OCI-LY1 (cell line): ENCODE measurements around the gene TTLL9.

Source experiments
- H2AFZ ChIP-seq: fragments of 200-600 bp; sonication (generic), shearing (Covaris generic); 2 replicates; pipeline ENCODE4 v1.6.0; 2014; ENCODE audit warnings: antibody characterized with exemption, mild to moderate bottlenecking, low read length
- H3F3A ChIP-seq: fragments of 200-600 bp; sonication (generic), shearing (Covaris generic); 2 replicates; pipeline ENCODE4 v1.6.0; 2014; ENCODE audit warnings: mild to moderate bottlenecking, antibody characterized with exemption, low read length, moderate library complexity; ENCODE audit not compliant: insufficient read depth
- H3K27ac ChIP-seq: fragments of 200-600 bp; sonication (generic); 2 replicates; pipeline ENCODE4 v1.5.1; 2014; ENCODE audit warnings: low read length, mixed run types, mild to moderate bottlenecking, low read depth; ENCODE audit not compliant: poor library complexity, severe bottlenecking
- H3K27me3 ChIP-seq: fragments of 200-600 bp; sonication (generic); 2 replicates; pipeline ENCODE4 v1.6.0; 2014; ENCODE audit warnings: antibody characterized with exemption, mild to moderate bottlenecking, low read length, moderate library complexity; ENCODE audit not compliant: insufficient read depth
- H3K36me3 ChIP-seq: fragments of 200-600 bp; sonication (generic); 2 replicates; pipeline ENCODE4 v1.6.1; 2014; ENCODE audit warnings: mild to moderate bottlenecking, antibody characterized with exemption, low read length, moderate library complexity, mixed read lengths; ENCODE audit not compliant: insufficient read depth
- H3K4me1 ChIP-seq: fragments of 200-600 bp; sonication (generic); 2 replicates; pipeline ENCODE4 v1.5.1; 2014; ENCODE audit warnings: mild to moderate bottlenecking, low read length, moderate library complexity; ENCODE audit not compliant: insufficient read depth, severe bottlenecking
- H3K4me2 ChIP-seq: fragments of 200-600 bp; sonication (generic), shearing (Covaris generic); 2 replicates; pipeline ENCODE4 v1.6.1; 2014; ENCODE audit warnings: low read length
- H3K4me3 ChIP-seq: fragments of 200-600 bp; sonication (generic); 2 replicates; pipeline ENCODE4 v1.5.1; 2014; ENCODE audit warnings: low read length, low read depth, mild to moderate bottlenecking, mixed read lengths; ENCODE audit not compliant: poor library complexity, severe bottlenecking
- H3K79me2 ChIP-seq: fragments of 200-600 bp; shearing (Covaris generic); 2 replicates; pipeline ENCODE4 v1.6.1; 2016; ENCODE audit warnings: mixed run types, low read length, mixed read lengths; ENCODE audit not compliant: insufficient read depth
- H3K9ac ChIP-seq: fragments of 200-600 bp; sonication (generic), shearing (Covaris generic); 2 replicates; pipeline ENCODE4 v1.6.1; 2014; ENCODE audit warnings: mild to moderate bottlenecking, low read length, mixed read lengths
- H3K9me2 ChIP-seq: fragments of 200-600 bp; sonication (generic), shearing (Covaris generic); 2 replicates; pipeline ENCODE4 v1.6.1; 2014; ENCODE audit warnings: low read depth, mild to moderate bottlenecking, low read length, mixed read lengths
- H3K9me3 ChIP-seq: fragments of 200-600 bp; shearing (Covaris generic); 2 replicates; pipeline ENCODE4 v1.6.1; 2014; ENCODE audit warnings: low read length, mixed read lengths
- H4K20me1 ChIP-seq: fragments of 200-600 bp; sonication (generic), shearing (Covaris generic); 2 replicates; pipeline ENCODE4 v1.6.0; 2016; ENCODE audit warnings: mild to moderate bottlenecking, low read length; ENCODE audit not compliant: insufficient read depth
- EZH2 ChIP-seq: fragments of 200-600 bp; sonication (generic), shearing (Covaris generic); IDR thresholded peaks from 2 replicates; pipeline ENCODE4 v1.8.0; 2017; ENCODE audit warnings: borderline replicate concordance, mixed run types, mild to moderate bottlenecking, antibody characterized with exemption, low read length, moderate library complexity, mixed read lengths
- TF ChIP-seq, protein P1 (sequence below): fragments of 200-600 bp; sonication (generic), shearing (Covaris generic); IDR thresholded peaks from 2 replicates; pipeline ENCODE4 v1.5.1; 2017; ENCODE audit warnings: mild to moderate bottlenecking, antibody characterized with exemption, low read length, moderate library complexity, mixed read lengths

The TTLL9 gene

DNA sequence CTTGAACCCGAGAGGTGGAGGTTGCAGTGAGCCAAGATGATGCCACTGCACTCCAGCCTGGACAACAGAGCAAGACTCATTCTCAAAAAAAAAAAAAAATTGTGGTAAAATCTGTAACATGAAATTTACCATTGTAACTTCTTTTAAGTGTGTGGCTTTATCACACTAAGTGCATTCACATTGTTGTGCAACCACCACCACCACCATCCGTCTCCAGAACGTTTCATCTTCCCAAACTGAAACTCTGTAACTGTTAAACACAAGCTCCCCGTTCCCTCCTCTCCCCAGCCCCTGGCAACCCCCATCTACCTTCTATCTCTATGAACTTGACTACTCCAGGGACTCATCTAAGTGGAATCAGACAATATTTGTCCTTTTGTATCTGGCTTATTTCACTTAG, 51.7 kb downstream of the TTLL9 start:
- Histone ChIP-seq H3K27me3 (no peaks in the 10 kb centered on the region), H3K4me2 (no peak overlapping the region), H3K36me3 (no peaks in the 10 kb centered on the region), H3K79me2 (no peaks in the 10 kb centered on the region), H3K9ac (no peak overlapping the region), H3F3A (no peaks in the 10 kb centered on the region), H3K9me3 (no peaks in the 10 kb centered on the region), H3K4me1 (no peaks in the 10 kb centered on the region), H3K27ac (no peak overlapping the region), H2AFZ (no peak overlapping the region), H3K4me3 (no peak overlapping the region), H4K20me1 (no peaks in the 10 kb centered on the region), H3K9me2 (no peaks in the 10 kb centered on the region)
- TF ChIP-seq EZH2, result no peak
- TF ChIP-seq, protein P1, sequence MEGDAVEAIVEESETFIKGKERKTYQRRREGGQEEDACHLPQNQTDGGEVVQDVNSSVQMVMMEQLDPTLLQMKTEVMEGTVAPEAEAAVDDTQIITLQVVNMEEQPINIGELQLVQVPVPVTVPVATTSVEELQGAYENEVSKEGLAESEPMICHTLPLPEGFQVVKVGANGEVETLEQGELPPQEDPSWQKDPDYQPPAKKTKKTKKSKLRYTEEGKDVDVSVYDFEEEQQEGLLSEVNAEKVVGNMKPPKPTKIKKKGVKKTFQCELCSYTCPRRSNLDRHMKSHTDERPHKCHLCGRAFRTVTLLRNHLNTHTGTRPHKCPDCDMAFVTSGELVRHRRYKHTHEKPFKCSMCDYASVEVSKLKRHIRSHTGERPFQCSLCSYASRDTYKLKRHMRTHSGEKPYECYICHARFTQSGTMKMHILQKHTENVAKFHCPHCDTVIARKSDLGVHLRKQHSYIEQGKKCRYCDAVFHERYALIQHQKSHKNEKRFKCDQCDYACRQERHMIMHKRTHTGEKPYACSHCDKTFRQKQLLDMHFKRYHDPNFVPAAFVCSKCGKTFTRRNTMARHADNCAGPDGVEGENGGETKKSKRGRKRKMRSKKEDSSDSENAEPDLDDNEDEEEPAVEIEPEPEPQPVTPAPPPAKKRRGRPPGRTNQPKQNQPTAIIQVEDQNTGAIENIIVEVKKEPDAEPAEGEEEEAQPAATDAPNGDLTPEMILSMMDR, result no peak

DNA sequence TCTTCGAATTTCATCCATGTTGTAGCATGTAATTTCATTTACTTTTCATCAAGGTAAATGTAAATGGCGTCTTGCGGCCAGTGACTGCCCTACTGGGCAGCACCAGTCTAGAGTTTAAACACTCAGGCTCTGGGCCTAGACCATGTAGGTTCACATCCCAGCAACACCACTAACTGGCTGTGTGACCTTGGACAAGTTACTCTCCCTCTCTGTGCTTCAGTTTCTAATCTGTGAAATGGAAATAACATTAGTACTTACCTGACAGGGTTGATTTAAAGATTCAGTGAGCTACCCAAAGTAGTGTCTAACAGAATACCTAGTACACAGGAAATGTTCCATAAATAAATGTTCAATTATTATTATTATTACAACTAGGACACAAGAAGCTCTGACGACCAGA, 52.2 kb downstream of the TTLL9 start:
- no peaks in the 10 kb centered on the region for H3K27me3 ChIP-seq
- no peaks in the 10 kb centered on the region for H3K9me3 ChIP-seq
- no peaks in the 10 kb centered on the region for H3K4me1 ChIP-seq
- no peak overlapping the region for H3K9ac ChIP-seq
- no peak overlapping the region for H2AFZ ChIP-seq
- no peak overlapping the region for H3K27ac ChIP-seq
- no peak overlapping the region for H3K4me3 ChIP-seq
- no peaks in the 10 kb centered on the region for H3K79me2 ChIP-seq
- no peaks in the 10 kb centered on the region for H4K20me1 ChIP-seq
- H3K36me3 ChIP-seq, result no peaks in the 10 kb centered on the region
- H3K9me2 ChIP-seq, result no peaks in the 10 kb centered on the region
- TF ChIP-seq, protein P1, result no peak
- no peak for TF ChIP-seq EZH2
- H3F3A ChIP-seq, result no peaks in the 10 kb centered on the region
- no peak overlapping the region for H3K4me2 ChIP-seq

DNA sequence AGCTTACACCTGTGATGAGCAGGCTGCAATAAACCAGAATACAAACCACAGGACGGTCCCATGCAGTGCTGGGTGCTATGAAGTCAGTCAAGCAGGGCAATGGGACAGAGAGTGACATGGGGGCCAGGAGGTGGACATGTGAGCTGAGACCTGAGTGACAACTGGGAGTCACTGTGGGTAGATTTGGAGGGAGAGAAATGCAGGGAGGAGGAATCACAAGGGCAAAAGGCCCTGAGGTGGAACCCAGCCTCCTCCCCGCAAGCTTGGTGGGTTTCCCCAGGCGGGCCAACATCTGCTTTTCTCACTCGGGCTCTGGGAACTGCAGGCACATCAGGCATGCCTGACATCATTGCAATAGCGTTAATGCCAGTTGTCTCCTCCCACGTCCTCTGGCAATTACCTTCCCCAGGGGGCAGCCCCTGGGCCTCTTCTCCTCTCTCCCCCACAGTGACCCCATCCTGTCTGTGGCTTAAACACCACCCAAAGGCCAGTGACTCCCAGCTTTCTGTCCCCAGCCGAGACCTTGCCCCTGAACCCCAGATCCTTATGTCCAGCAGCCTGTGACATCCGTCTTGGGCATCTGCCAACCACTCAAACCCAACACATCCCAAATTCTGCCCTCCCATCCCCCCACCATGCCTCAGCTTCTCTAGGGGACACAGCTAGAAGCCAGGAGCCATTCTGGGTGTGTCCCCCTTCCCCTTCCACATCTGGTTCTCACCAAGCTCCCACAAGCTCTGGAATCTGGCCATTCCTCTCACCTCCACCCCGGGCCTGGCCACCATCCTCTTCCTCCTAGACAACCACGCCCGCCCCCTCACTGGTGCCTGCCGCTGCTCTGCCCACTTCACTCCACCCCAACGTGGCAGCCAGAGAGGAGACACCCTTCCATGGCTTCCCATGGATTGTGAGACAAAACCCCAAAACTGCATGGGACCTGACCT, 53.2 kb downstream of the TTLL9 start:
- TF ChIP-seq, protein P1, result no peak
- H3K9ac ChIP-seq, result no peak overlapping the region
- no peaks in the 10 kb centered on the region for H4K20me1 ChIP-seq
- H3K9me2 ChIP-seq, result no peaks in the 10 kb centered on the region
- no peak overlapping the region for H3K4me3 ChIP-seq
- H3K9me3 ChIP-seq, result no peaks in the 10 kb centered on the region
- H3K79me2 ChIP-seq, result no peaks in the 10 kb centered on the region
- H3K4me1 ChIP-seq, result no peaks in the 10 kb centered on the region
- H3K27me3 ChIP-seq, result no peaks in the 10 kb centered on the region
- H3F3A ChIP-seq, result no peaks in the 10 kb centered on the region
- H2AFZ ChIP-seq, result no peak overlapping the region
- H3K4me2 ChIP-seq, result no peak overlapping the region
- H3K36me3 ChIP-seq, result no peaks in the 10 kb centered on the region
- H3K27ac ChIP-seq, result no peak overlapping the region
